Measurements from ENCODE around the gene CAPRIN1. TPM values are rescaled to one million over a fixed set of nuclear protein-coding genes. Genes with fewer than 3 reads are reported as not detected.

CAPRIN1 gene
- total RNA-seq, 1 donor from 2014 or later = 302 TPM

DNA sequence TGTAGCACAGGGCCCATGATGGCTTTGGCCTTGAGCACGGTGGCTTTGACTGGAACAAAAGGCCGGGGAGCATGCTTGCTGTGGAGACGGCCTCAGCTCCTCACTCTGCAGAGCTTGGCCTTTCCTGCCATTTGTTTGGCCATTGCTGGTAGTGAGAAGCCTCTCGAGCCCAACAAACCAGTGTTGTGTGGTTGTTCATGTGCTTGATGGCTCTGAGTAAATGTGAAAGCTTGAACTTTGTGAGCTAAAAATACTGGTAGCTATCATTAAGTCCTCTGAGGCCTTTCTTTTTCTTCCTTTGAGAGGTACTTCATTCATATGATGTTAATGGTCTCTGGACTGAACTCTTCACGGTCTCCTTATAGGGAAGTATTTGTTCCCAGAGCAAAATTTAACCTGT is 93.5 kb downstream of the CAPRIN1 start:
- H3K9me3 Mint-ChIP-seq = no peaks in the 10 kb centered on the region
- DNase-seq (ENCODE audit: low spot score in 2 of 2, unreplicated experiment in 2 of 2) = no peak
- no peaks in the 10 kb centered on the region for H3K4me1 Mint-ChIP-seq
- TF ChIP-seq, protein P1, sequence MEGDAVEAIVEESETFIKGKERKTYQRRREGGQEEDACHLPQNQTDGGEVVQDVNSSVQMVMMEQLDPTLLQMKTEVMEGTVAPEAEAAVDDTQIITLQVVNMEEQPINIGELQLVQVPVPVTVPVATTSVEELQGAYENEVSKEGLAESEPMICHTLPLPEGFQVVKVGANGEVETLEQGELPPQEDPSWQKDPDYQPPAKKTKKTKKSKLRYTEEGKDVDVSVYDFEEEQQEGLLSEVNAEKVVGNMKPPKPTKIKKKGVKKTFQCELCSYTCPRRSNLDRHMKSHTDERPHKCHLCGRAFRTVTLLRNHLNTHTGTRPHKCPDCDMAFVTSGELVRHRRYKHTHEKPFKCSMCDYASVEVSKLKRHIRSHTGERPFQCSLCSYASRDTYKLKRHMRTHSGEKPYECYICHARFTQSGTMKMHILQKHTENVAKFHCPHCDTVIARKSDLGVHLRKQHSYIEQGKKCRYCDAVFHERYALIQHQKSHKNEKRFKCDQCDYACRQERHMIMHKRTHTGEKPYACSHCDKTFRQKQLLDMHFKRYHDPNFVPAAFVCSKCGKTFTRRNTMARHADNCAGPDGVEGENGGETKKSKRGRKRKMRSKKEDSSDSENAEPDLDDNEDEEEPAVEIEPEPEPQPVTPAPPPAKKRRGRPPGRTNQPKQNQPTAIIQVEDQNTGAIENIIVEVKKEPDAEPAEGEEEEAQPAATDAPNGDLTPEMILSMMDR (IDR thresholded peaks at IDR 0.05; ENCODE audit: unreplicated experiment) = no peak
- peaks cover 32% of the 10 kb centered on the region for H3K36me3 Mint-ChIP-seq
- H3K27ac Mint-ChIP-seq = no peak overlapping the region
- H3K4me3 Mint-ChIP-seq = no peak overlapping the region
- H3K27me3 Mint-ChIP-seq (ENCODE audit: low read depth) = no peaks in the 10 kb centered on the region

GRCh38 chr11:34145847-34146381 is 94.4 kb downstream of the CAPRIN1 start:
- no peaks in the 10 kb centered on the region for H3K9me3 Mint-ChIP-seq

GRCh38 chr11:34146411-34146810 is 94.9 kb downstream of the CAPRIN1 start:
- Mint-ChIP-seq H3K4me3 (no peak overlapping the region), H3K9me3 (no peaks in the 10 kb centered on the region), H3K4me1 (peaks cover 7% of the 10 kb centered on the region), H3K27me3 (ENCODE audit: low read depth) (no peaks in the 10 kb centered on the region), H3K27ac (no peak overlapping the region), H3K36me3 (peaks cover 32% of the 10 kb centered on the region)
- DNase-seq (ENCODE audit: low spot score in 2 of 2, unreplicated experiment in 2 of 2) = no peak
- TF ChIP-seq, protein P1 (IDR thresholded peaks at IDR 0.05; ENCODE audit: unreplicated experiment) = no peak

More at GRCh38 chr11:34145847-34146381, 94.4 kb downstream of the CAPRIN1 start:
- Mint-ChIP-seq H3K4me1 (peaks cover 7% of the 10 kb centered on the region), H3K4me3 (no peak overlapping the region), H3K27me3 (ENCODE audit: low read depth) (no peaks in the 10 kb centered on the region), H3K27ac (no peak overlapping the region), H3K36me3 (peaks cover 32% of the 10 kb centered on the region)
- TF ChIP-seq, protein P1 (IDR thresholded peaks at IDR 0.05; ENCODE audit: unreplicated experiment) = no peak
- DNase-seq (ENCODE audit: low spot score in 2 of 2, unreplicated experiment in 2 of 2) = no peak

DNA sequence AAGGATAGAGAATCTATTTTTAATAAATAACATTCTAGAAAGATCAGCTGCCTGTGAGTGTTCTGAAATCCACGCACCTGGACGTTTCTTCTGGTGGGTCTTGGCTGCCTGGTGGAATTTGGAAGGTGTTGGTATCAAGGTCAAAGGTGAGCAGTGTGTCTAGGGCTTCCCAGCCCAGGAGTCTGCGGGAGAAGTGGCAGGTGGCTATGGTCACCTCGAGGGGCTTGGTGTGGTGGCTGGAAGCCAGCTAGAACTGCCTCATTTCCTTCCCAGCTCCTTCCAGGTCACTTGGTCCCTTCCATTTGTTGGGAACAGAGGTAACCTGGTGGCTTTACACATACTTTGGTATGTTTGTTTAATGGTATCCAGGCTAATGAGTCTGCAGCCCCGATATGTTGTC is 95.3 kb downstream of the CAPRIN1 start:
- Mint-ChIP-seq H3K27ac (no peak overlapping the region), H3K36me3 (peaks cover 30% of the 10 kb centered on the region), H3K9me3 (no peaks in the 10 kb centered on the region), H3K4me3 (no peak overlapping the region), H3K27me3 (ENCODE audit: low read depth) (no peaks in the 10 kb centered on the region), H3K4me1 (peaks cover 7% of the 10 kb centered on the region)
- no peak for DNase-seq (ENCODE audit: low spot score in 2 of 2, unreplicated experiment in 2 of 2)
- TF ChIP-seq, protein P1 (IDR thresholded peaks at IDR 0.05; ENCODE audit: unreplicated experiment) = no peak

DNA sequence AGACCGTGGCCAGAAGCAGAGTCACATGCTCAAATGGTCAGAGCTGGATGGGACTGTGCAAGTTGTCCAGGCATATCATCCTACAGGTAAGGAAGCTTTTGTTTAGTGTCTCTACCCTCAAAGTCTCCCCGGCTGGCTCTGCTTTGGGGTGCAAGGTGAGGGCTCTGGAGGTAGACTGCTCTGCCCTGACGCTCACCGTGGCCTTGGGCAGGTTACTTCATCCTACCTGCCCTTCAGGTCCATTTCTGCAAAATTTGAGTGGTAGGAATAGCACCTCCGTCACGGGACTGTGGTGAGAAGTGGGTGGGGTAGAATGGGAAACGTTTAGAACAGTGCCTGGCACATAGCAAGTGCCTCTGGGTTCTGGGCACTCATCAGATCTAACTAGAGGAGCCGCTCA is 96.0 kb downstream of the CAPRIN1 start:
- no peaks in the 10 kb centered on the region for H3K9me3 Mint-ChIP-seq
- H3K4me1 Mint-ChIP-seq = peaks cover 7% of the 10 kb centered on the region
- TF ChIP-seq, protein P1 (IDR thresholded peaks at IDR 0.05; ENCODE audit: unreplicated experiment) = no peak
- DNase-seq (ENCODE audit: low spot score in 2 of 2, unreplicated experiment in 2 of 2) = no peak
- H3K27me3 Mint-ChIP-seq (ENCODE audit: low read depth) = no peaks in the 10 kb centered on the region
- no peak overlapping the region for H3K27ac Mint-ChIP-seq
- peaks cover 28% of the 10 kb centered on the region for H3K36me3 Mint-ChIP-seq
- no peak overlapping the region for H3K4me3 Mint-ChIP-seq
